ENCODE data around the gene MXRA7.
"Not testable (repeated sequence)": the region's sequence is repeated elsewhere in the genome, so short reads cannot be mapped to it uniquely, and the experiment has no call there.

MXRA7 gene

GRCh38 chr17:76710863-76711611 is at the start of gene MXRA7:
TSS of gene MXRA7 (minus strand) at chr17:76710965. CDS start at chr17:76710946, 19 bp downstream.
- DNase-seq (ENCODE audit: low spot score): peak; percentile 92

- no peak for DNase-seq (ENCODE audit: low spot score)
Measured at GRCh38 chr17:76758570-76758969, 47.8 kb upstream of the MXRA7 start.

GRCh38 chr17:76757256-76757655 is 46.5 kb upstream of the MXRA7 start:
- no peak for DNase-seq (ENCODE audit: low spot score)

GRCh38 chr17:76755285-76755684 is 44.5 kb upstream of the MXRA7 start:
- no peak for DNase-seq (ENCODE audit: low spot score)

GRCh38 chr17:76753061-76753961 is 42.5 kb upstream of the MXRA7 start:
- DNase-seq (ENCODE audit: low spot score): no peak

GRCh38 chr17:76752006-76752405 is 41.2 kb upstream of the MXRA7 start:
- DNase-seq (ENCODE audit: low spot score): no peak

- DNase-seq (ENCODE audit: low spot score): no peak
Measured at GRCh38 chr17:76751416-76751993, 40.7 kb upstream of the MXRA7 start.

- no peak for DNase-seq (ENCODE audit: low spot score)
Measured at GRCh38 chr17:76748657-76749056, 37.9 kb upstream of the MXRA7 start.

GRCh38 chr17:76747716-76748363 is 37.1 kb upstream of the MXRA7 start:
- DNase-seq (ENCODE audit: low spot score): no peak

- DNase-seq (ENCODE audit: low spot score): not testable (repeated sequence)
Measured at GRCh38 chr17:76745785-76746184, 35.0 kb upstream of the MXRA7 start.

- no peak for DNase-seq (ENCODE audit: low spot score)
Measured at GRCh38 chr17:76744747-76745146, 34.0 kb upstream of the MXRA7 start.

GRCh38 chr17:76742958-76743357 is 32.2 kb upstream of the MXRA7 start:
- DNase-seq (ENCODE audit: low spot score): no peak

- no peak for DNase-seq (ENCODE audit: low spot score)
Measured at GRCh38 chr17:76740329-76741118, 29.8 kb upstream of the MXRA7 start.

- not testable (repeated sequence) for DNase-seq (ENCODE audit: low spot score)
Measured at GRCh38 chr17:76739568-76740115, 28.9 kb upstream of the MXRA7 start.

GRCh38 chr17:76738468-76738850 is 27.7 kb upstream of the MXRA7 start:
- no peak for DNase-seq (ENCODE audit: low spot score)

GRCh38 chr17:76737676-76738467 is 27.1 kb upstream of the MXRA7 start, which contains the start of gene MFSD11:
TSS of gene MFSD11 (plus strand) at chr17:76738119. CDS start at chr17:76738353, 234 bp downstream.
- DNase-seq (ENCODE audit: low spot score): peak; percentile 97

GRCh38 chr17:76737082-76737675 is 26.4 kb upstream of the MXRA7 start, which contains the start of gene SRSF2:
TSS of gene SRSF2 (minus strand) at chr17:76737331. CDS start at chr17:76737160, 171 bp downstream.
- peak; percentile 98 for DNase-seq (ENCODE audit: low spot score)

GRCh38 chr17:76736349-76737081 is 25.8 kb upstream of the MXRA7 start:
- peak; percentile 75 for DNase-seq (ENCODE audit: low spot score)

Data from AG20443 (cell line).